ENCODE measurements around the gene LRRC45. TPM values are rescaled to one million over a fixed set of nuclear protein-coding genes. Genes with fewer than 3 reads are reported as not detected.

Gene LRRC45
- total RNA-seq, 4 donors from 2014 or later: 16.7 to 18.3 (median 17.6) TPM

- intact Hi-C loops (cut with DNase I; ENCODE audit: low total_unique reads): no loop called here
- no peak overlapping the region for H3K4me3 ChIP-seq (ENCODE audit: low read depth, poor library complexity, severe bottlenecking)
- no peak for TF ChIP-seq POLR2A (IDR thresholded peaks at IDR 0.05)
- TF ChIP-seq, protein P1, sequence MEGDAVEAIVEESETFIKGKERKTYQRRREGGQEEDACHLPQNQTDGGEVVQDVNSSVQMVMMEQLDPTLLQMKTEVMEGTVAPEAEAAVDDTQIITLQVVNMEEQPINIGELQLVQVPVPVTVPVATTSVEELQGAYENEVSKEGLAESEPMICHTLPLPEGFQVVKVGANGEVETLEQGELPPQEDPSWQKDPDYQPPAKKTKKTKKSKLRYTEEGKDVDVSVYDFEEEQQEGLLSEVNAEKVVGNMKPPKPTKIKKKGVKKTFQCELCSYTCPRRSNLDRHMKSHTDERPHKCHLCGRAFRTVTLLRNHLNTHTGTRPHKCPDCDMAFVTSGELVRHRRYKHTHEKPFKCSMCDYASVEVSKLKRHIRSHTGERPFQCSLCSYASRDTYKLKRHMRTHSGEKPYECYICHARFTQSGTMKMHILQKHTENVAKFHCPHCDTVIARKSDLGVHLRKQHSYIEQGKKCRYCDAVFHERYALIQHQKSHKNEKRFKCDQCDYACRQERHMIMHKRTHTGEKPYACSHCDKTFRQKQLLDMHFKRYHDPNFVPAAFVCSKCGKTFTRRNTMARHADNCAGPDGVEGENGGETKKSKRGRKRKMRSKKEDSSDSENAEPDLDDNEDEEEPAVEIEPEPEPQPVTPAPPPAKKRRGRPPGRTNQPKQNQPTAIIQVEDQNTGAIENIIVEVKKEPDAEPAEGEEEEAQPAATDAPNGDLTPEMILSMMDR (IDR thresholded peaks at IDR 0.05): no peak
- no peak for DNase-seq (ENCODE audit: low spot score in 2 of 2)
- WGBS, 2 donors: 89 to 95% methylated on average over 8 to 17 of the region's 17 CpGs
These were observed 1.8 kb downstream of the LRRC45 start for GRCh38 chr17:82024859-82025258.

DNA sequence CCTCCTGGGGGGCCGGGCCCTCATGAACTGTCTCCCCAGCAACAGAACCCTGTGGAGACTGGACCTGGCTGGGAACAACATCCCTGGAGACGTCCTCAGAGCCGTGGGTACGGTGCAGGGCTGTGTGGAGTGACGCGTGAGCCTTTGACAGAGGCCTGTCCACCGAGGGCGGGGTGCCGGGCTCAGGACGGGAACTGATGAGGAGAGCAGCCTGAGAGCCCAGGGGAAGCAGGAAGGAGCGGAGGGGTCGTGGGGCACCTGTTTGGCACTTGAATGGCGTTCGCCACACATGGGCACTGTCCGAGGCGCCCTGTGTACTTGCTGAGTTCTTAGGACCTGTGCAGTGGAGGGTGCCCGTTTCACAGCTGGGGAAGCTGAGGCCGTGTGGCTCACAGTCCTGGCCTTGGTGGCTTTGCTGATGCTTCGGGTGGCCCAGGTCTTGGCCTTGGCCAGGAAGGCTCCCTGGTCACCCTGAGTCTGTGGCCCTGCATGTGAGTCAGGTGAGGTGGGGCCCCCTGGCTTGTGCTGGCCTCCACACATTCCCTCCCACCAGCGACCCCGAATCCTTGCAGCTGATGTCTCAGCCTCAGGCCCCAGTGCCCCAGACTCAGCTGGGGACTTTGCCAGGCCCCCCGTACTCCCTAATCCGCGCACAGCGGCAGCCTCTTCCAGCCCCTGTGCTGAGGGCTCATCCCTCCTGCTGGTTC is 2.4 kb downstream of the LRRC45 start:
- no peak for DNase-seq (ENCODE audit: low spot score in 2 of 2)
- WGBS, 2 donors: 93 to 94% methylated on average over 24 to 25 of the region's 25 CpGs
- no peak overlapping the region for H3K4me3 ChIP-seq (ENCODE audit: low read depth, poor library complexity, severe bottlenecking)
- intact Hi-C loops (cut with DNase I; ENCODE audit: low total_unique reads): no loop called here
- no peak for TF ChIP-seq POLR2A (IDR thresholded peaks at IDR 0.05)
- TF ChIP-seq, protein P1 (IDR thresholded peaks at IDR 0.05): no peak

- intact Hi-C loops (cut with DNase I; ENCODE audit: low total_unique reads): loop anchor here (2.0 kb wide), 1 partner anchor 127 kb away; no protein-coding TSS in a partner anchor
- DNase-seq (ENCODE audit: low spot score in 2 of 2): no peak
These were observed 5.1 kb downstream of the LRRC45 start for GRCh38 chr17:82028246-82028645.

DNA sequence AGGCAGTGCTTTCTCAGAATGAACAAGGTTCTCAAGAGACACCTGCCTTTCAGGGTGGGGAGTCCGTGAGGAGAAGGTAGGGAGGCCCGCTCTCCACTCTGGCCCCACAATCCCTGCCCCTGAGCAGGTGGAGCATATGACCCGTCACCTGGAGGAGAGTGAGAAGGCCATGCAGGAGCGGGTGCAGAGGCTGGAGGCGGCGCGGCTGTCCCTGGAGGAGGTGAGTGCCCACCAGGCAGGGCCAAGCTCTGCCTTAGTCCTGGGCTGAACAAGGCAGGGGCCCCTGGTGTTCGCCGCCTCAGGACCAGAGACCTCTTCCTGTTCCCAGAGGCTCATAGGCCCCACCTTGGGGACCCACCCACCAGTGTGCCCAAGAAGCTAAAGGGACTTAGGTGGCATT is 5.9 kb downstream of the LRRC45 start:
- DNase-seq (ENCODE audit: low spot score in 2 of 2): no peak

More at GRCh38 chr17:82028246-82028645, 5.1 kb downstream of the LRRC45 start:
- TF ChIP-seq POLR2A (IDR thresholded peaks at IDR 0.05): no peak
- TF ChIP-seq, protein P1 (IDR thresholded peaks at IDR 0.05): no peak
- 93 to 96% methylated on average over 13 of the region's 13 CpGs for WGBS, 2 donors
- H3K4me3 ChIP-seq (ENCODE audit: low read depth, poor library complexity, severe bottlenecking): no peak overlapping the region

GRCh38 chr17:82029391-82029790 is 6.3 kb downstream of the LRRC45 start:
- intact Hi-C loops (cut with DNase I; ENCODE audit: low total_unique reads): loop anchor here (2.0 kb wide), 1 partner anchor 125 kb away; no protein-coding TSS in a partner anchor
- no peak for TF ChIP-seq POLR2A (IDR thresholded peaks at IDR 0.05)
- TF ChIP-seq, protein P1 (IDR thresholded peaks at IDR 0.05): no peak
- WGBS, 2 donors: 56 to 69% methylated on average over 11 to 16 of the region's 16 CpGs

More for the DNA sequence above, 5.9 kb downstream of the LRRC45 start:
- WGBS, 2 donors: 96 to 99% methylated on average over 8 to 9 of the region's 9 CpGs
- TF ChIP-seq POLR2A (IDR thresholded peaks at IDR 0.05): no peak
- TF ChIP-seq, protein P1 (IDR thresholded peaks at IDR 0.05): no peak
- intact Hi-C loops (cut with DNase I; ENCODE audit: low total_unique reads): loop anchor here (2.0 kb wide), 1 partner anchor 126 kb away; no protein-coding TSS in a partner anchor
- no peak overlapping the region for H3K4me3 ChIP-seq (ENCODE audit: low read depth, poor library complexity, severe bottlenecking)

More at GRCh38 chr17:82029391-82029790, 6.3 kb downstream of the LRRC45 start:
- H3K4me3 ChIP-seq (ENCODE audit: low read depth, poor library complexity, severe bottlenecking): no peak overlapping the region
- DNase-seq (ENCODE audit: low spot score in 2 of 2): no peak
